Measurements from ENCODE around the gene DPP10.

DNA sequence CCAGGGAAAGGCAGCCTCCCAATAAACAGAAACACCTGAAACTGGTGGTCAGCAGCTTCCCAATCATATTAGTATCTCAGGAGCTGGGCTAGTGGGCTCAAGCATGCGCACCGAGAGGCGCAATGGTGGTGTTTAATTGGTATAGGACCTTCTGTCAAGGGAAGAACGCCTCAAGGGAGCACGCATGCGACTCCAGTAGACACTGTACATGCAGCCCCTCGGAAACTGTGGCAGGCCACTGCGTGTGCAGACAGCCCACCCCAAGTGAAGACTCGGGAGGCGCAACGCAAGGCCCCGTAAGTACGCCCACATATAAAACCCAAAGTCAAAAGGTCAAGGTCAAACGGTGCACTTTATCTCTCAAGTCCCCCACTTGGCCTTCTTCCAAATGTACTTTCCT, 1405.8 kb downstream of the DPP10 start:
- TF ChIP-seq BHLHE40 (IDR thresholded peaks at IDR 0.05; ENCODE audit: borderline replicate concordance) (no peak), ELF4 (IDR thresholded peaks at IDR 0.05) (no peak), FOXA1 (IDR thresholded peaks at IDR 0.05) (no peak), ZNF384 (IDR thresholded peaks at IDR 0.05) (no peak), FOXM1 (IDR thresholded peaks at IDR 0.05; ENCODE audit: borderline replicate concordance) (no peak), SUZ12 (IDR thresholded peaks at IDR 0.05) (no peak), NFRKB (IDR thresholded peaks at IDR 0.05) (no peak), TARDBP (IDR thresholded peaks at IDR 0.05) (no peak), HDGF (IDR thresholded peaks at IDR 0.05; ENCODE audit: borderline replicate concordance) (no peak), SP1 (IDR thresholded peaks at IDR 0.05) (no peak), ARNT (IDR thresholded peaks at IDR 0.05) (no peak), L3MBTL2 (conservative IDR thresholded peaks at IDR 0.05) (no peak)
- TF ChIP-seq, protein P1, sequence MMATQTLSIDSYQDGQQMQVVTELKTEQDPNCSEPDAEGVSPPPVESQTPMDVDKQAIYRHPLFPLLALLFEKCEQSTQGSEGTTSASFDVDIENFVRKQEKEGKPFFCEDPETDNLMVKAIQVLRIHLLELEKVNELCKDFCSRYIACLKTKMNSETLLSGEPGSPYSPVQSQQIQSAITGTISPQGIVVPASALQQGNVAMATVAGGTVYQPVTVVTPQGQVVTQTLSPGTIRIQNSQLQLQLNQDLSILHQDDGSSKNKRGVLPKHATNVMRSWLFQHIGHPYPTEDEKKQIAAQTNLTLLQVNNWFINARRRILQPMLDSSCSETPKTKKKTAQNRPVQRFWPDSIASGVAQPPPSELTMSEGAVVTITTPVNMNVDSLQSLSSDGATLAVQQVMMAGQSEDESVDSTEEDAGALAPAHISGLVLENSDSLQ (IDR thresholded peaks at IDR 0.05): no peak
